GM15510 (cell line): ENCODE measurements around the gene GRAMD1C.
A peak's percentile ranks its signal among the peaks of the same experiment; 100 is the strongest.

Experiments
- POLR2A ChIP-seq: IDR thresholded peaks from 3 replicates; pipeline ENCODE4 v1.6.1; 2011; ENCODE audit warnings: borderline replicate concordance; ENCODE audit not compliant: insufficient read length; ENCODE audit errors: extremely low read depth

Gene GRAMD1C

GRCh38 chr3:113838631-113839209 is at the start of gene GRAMD1C:
TSS of gene GRAMD1C (plus strand) at chr3:113838788. CDS start at chr3:113838910, 122 bp downstream.
- peak; percentile 29 for TF ChIP-seq POLR2A

GRCh38 chr3:113791381-113791780 is 47.2 kb upstream of the GRAMD1C start:
- no peak for TF ChIP-seq POLR2A

GRCh38 chr3:113794526-113794925 is 44.1 kb upstream of the GRAMD1C start:
- TF ChIP-seq POLR2A = no peak

DNA sequence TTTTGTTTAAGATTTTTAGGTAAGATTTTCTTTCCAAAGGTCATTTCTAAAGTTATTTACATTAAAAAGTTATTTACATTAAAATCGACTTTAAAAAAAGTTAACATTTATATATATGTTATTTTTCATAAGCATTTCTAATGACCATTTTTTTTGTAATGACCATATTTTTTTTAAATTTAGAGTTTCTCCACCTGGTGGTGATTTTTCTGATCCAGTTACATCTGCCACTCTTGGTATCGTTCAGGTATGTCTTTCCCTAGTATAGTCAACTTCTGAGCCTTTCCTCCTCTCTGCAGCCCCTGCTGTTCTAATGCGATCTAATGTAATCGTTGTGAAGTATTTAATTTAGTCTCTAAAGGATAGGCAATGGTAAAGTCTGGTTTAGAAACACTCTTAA is 42.9 kb upstream of the GRAMD1C start:
- no peak for TF ChIP-seq POLR2A

GRCh38 chr3:113802795-113803455 is 35.7 kb upstream of the GRAMD1C start:
- no peak for TF ChIP-seq POLR2A

GRCh38 chr3:113804661-113805060 is 33.9 kb upstream of the GRAMD1C start:
- no peak for TF ChIP-seq POLR2A

DNA sequence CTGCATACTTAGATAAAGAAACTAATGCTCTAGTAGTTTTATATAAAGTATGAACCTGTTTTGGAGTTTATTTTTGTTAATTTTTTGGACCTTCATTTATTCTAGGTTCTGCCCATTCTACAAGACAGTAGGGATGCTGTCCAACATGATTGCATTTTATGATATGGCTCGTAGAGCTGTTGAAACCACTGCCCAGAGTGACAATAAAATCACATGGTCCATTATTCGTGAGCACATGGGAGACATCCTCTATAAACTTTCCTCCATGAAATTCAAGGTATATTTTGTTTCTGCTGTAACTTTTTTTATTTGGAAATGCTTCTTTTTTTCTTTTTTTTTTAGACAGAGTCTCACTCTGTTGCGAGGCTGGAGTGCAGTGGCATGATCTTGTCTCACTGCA is 33.3 kb upstream of the GRAMD1C start:
- no peak for TF ChIP-seq POLR2A

GRCh38 chr3:113812854-113813253 is 25.7 kb upstream of the GRAMD1C start:
- TF ChIP-seq POLR2A = no peak

DNA sequence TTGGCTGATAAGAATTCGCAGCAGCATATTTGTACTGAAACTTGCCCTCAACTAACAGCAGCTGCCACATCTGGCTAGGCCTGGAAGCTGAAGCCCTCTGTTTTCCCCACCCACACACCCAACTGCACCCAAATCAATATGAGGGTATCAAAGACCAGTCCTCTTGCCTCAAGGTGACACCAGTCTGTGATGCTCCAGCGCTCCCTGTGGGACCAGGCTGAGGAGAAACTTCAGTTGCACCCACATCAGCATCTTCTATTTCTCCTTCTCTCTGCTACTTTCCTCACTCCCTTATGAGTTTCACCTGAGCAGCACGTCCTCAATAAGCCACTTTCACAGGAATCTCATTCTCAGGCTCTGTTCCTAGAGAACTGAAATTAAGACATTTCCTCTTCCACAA is 18.7 kb upstream of the GRAMD1C start:
- no peak for TF ChIP-seq POLR2A

DNA sequence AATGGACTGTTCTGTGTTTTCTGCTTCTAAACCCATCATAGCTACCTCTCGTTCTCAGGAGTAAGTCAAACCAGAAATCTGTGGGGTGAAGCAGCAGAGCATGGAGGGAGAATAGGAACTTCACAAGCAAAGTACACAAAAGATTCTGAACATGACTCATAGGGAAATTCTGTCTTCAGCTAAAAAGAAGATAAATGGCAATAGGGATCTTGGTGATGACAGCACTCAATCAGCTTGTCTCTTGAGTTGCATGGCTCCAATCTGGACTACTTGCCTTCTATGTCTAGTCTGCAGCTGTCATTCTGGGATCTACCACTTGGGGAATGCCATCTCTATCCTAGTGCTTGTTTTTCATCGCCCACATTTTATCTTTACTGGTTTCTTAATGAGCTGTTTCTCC is 13.5 kb upstream of the GRAMD1C start:
- no peak for TF ChIP-seq POLR2A

- TF ChIP-seq POLR2A = no peak
These were observed 10.0 kb upstream of the GRAMD1C start for GRCh38 chr3:113828600-113828999.

DNA sequence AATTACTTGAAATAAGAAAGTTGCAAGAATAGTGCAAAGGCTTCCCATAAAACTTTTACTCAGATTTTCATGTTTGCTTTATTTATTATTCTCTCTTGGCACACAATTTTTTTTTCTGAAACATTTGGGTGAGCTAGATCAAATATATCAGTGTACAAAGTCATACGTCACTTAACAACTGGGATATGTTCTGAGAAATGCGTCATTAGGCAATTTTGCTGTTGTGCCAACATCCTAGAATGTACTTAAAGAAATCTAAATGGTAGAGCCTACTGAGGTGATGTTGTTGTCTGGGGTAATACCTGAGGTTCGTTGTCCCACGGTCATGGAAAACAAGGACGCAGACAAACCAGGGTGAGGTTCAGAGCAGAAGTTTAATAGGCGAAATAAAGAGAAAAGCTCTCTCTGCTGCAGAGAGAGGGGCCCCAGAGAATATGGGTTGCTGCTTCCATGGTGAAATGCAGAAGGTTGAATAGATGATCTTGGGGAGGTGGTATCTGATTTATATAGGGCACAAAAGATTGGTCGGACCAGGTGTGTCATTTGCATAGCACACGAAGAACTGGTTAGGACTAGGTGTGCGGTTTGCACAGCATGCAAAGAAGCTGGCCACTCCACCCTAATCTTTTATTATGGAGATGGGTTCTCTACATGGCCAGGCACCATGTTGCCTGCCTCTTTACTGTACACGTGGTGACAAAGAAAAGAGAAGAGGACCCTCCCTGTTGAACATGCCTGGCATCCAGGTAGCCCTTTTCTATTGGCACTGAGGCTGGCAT is 8.8 kb upstream of the GRAMD1C start:
- TF ChIP-seq POLR2A = no peak

- no peak for TF ChIP-seq POLR2A
These were observed 7.6 kb upstream of the GRAMD1C start for GRCh38 chr3:113831103-113831355.

GRCh38 chr3:113832477-113833164 is 6.0 kb upstream of the GRAMD1C start:
- no peak for TF ChIP-seq POLR2A

DNA sequence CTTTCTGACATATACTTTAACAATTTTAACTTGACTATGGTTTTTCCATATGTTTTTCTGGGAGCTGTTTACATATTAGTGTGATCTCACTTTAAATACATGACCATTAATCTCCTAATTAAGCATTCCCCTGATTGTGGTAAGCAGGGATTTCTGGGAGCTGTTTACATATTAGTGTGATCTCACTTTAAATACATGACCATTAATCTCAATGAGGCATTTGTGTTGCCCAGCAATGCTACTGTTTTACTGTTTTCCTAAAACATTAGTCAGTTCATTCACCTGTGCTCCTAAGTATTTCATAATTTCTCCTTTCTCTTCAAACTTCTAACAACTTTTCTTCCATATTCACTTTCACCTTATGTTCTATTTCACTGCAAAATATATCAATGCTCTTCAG is 3.6 kb upstream of the GRAMD1C start:
- no peak for TF ChIP-seq POLR2A
